Activated CD8-positive, alpha-beta memory T cell treated with anti-CD3 and anti-CD28 coated beads, Interleukin-2, amount 50 U/mL, for 4 hours (primary cell): Measurements from ENCODE around the gene PRCD.
"Not testable (repeated sequence)": the region's sequence is repeated elsewhere in the genome, so short reads cannot be mapped to it uniquely, and the experiment has no call there.

Source experiments
- DNase-seq: peaks from one replicate; pipeline ENCODE4 v3.0.0-alpha.2; 2020

The PRCD gene

DNA sequence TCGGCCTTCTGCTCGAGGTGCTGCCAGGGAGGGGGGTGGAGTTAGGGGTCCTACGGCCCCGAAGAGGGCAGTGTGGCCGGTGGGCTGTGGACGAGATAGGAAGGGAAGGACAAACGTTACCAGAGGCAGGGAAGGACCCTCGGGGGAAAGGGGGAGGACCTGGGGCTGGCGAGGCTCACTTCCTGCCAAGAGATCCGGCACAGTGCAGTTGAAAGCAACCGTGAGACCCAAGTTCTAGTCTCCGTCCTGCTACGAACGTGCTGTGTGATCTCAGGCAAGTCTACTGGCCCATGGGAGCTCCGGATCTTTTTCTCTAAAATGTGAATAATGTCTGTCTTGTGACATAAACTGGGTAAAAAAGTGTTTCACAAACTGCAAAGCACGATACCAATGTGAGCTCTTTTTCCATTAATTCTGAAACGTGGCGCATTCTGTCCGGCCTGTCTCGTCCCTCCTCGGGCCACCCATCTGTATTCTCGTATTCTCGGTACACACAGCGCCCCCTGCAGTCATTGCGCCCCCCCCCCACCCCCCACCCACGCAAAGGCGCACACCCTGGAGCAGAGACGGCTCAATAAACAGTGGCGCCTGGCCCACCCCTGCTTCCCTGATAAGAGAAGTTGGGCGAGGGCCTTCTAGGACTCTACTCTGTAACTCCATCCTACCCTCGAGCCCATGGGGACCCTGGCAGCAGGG, 11.2 kb upstream of the PRCD start:
- no peak for DNase-seq

DNA sequence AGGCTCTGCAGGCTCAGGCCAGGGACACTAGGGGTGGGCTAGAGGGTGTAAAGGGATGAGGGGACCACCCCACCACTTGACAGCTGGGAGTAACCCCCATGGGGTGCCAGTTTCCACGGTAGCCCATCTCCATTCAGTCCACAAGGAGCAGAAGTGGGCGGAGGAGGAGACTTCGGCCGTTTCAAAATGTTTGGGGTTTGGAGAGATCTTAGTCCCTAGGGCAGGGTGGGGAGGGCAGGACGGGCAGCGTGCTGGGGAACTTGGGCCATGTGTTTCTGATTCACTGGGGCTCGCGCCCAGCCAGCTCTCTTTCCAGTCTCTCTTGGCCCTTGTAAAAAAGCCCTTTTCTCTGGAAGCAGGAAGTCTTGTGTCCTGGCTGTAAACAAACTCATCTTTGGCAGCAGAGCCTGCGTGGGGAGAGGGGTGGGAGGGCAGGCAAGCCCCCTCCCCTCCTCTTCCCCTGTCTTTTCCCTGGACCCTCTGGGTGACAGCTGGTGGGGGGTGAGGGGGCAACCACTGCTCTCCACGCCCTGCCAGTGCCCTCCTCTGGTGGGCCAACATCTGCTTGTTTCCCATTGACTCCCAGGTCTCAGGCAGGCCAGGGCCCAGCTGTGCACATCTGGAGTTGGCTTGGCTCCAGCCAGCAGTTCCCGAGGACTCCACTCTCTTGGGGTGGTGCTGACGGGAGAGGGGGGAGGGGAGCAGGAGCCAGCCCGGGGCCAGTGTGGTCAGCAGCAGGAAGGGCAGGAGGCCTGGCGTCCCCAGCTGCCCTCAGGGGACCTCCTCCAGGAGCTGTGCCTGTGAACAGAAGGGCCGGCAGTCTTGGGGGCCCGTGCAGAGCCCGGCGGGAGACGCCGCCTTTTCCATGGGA, 10.4 kb upstream of the PRCD start:
- DNase-seq, result no peak

DNA sequence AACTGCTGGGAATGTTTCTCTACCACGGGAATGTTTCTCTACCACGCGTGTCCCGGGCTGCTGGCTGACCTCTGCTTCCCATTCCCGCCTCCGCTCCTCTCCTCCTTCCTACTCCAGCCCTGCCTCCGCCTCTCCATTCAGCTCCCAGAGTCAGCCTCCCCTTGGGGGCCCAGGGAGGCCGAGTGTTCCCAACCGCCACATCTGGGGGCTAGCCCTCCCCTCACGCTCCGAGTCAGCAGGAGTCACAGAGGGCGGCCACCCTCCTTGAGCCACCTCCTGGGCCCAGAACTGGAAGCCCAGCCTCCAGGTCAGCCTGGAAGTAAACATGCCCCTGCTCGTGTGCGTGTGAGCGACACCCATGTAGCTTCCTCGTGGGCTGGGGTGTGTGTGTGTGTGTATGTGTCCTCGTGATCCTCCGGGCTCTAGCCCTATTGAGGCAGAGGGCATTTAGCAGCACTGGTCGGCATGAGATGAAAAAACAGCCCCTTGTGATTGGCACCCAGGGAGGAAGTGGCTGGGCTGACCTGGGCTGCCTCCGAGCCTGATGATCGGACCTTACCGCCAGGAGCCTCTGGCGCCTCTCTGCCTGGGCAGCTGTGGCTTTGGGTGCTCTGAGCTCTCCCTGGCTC, 9.6 kb upstream of the PRCD start:
- no peak for DNase-seq

DNA sequence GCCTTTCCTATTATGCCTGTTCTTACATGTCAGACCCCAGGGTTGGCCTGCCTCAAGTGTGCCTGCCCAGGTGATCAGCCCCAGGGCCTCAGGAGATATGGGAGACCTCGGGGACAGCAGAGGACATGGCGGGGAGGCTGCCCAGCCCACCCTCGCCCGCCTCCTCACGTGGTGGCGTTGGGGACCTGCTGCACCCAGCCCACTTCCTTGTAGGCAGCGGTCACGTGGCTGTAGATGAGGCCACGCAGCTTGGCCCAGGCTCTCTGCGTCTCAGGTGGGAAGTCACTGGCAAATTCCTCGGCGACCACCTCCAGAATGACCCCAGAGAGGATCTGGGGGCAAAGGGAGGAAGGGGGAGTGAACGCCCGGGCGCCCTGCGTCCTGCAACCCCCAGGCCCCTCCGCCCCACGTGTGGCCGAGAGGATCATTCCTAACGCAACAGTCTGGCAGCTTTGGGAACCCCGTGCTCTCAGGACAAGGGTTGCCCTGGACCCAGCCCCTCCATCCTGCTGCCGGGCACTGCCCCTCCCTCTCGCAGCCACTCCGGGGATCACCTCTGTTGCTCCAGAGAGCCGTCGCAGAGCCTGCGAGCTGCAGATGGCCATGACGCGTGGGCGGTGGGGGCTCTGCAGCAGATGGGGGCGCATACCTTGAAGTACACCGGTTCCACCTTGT, 8.9 kb upstream of the PRCD start:
- no peak for DNase-seq

DNA sequence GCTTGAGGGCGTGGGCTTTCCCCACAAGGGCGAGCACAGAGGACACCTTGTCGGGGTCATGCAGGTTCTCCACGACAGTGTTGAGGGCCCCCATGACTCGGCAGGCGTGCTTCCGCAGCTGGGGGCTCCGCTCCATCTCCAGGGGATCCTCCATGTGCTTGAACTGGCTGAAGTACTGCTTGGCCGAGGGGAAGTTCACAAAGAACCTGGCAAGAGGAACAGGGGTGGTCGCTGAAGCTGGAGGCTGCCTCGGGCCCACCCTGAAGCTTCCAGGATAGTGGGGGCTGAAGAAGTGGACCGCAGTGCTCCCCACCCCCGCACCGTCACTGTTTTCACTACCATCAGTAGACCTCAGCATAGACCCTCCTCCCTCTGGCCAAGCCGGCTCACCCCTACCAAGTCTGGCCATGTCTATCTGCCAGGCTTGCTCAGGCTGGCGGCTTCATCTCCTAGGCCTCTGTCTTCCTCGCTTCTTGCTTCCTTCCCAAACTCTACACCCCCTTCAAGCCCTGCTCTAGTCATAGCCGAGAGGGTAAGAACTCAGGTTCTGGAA, 8.3 kb upstream of the PRCD start:
- DNase-seq, result no peak

DNA sequence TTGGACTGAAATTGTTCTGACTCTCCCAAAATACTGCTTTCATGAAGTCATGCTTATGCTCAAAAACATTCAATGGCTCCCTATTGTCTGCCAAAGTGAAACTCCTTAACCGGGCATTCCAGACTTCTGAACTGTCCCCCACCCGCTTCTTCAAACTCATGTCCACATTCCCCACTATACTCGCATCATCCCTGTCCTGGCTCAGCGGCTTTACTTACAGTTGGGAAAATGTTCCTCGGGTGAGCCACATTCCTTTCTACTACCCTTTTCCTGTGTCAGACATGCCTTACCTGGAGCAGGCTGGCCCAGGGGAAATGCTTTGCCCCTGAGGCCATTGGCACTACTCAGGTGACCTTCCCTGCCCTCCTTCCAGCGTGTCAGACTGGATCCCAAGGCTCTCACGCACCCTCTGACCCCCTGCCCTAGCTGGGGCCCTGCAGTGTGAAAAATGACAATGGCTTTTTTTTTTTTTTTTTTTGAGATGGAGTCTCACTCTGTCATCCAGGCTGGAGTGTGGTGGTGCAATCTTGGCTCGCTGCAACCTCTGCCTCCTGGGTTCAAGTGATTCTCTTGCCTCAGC, 7.7 kb upstream of the PRCD start:
- DNase-seq, result no peak

DNA sequence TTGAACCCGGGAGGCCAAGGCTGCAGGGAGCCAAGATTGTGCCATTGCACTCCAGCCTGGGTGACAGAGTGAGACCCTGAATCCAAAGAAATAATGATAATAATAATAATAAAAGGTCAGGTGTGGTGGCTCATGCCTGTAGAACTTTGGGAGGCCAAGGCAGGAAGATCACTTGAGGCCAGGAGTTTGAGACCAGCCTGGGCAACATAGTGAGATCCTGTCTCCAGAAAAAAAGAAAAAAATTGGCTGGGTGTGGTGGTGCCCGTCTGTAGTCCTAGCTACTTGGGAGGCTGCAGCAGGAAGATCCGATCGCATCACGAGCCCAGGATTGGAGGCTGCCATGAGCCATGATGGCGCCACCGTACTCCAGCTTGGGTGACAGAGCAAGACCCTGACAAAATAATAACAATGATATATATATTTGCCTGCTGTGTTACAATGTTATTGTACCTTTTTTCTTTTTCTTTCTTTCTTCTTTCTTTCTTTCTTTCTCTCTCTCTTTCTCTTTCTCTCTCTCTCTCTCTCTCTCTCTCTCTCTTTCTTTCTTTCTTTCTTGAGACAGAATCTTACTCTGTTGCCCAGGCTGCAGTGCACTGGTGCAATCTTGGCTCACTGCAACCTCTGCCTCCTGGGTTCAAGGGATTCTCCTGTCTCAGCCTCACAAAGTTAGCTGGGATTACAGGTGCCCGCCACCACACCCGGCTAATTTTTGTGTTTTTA, 6.0 kb upstream of the PRCD start:
- DNase-seq, result not testable (repeated sequence)

DNA sequence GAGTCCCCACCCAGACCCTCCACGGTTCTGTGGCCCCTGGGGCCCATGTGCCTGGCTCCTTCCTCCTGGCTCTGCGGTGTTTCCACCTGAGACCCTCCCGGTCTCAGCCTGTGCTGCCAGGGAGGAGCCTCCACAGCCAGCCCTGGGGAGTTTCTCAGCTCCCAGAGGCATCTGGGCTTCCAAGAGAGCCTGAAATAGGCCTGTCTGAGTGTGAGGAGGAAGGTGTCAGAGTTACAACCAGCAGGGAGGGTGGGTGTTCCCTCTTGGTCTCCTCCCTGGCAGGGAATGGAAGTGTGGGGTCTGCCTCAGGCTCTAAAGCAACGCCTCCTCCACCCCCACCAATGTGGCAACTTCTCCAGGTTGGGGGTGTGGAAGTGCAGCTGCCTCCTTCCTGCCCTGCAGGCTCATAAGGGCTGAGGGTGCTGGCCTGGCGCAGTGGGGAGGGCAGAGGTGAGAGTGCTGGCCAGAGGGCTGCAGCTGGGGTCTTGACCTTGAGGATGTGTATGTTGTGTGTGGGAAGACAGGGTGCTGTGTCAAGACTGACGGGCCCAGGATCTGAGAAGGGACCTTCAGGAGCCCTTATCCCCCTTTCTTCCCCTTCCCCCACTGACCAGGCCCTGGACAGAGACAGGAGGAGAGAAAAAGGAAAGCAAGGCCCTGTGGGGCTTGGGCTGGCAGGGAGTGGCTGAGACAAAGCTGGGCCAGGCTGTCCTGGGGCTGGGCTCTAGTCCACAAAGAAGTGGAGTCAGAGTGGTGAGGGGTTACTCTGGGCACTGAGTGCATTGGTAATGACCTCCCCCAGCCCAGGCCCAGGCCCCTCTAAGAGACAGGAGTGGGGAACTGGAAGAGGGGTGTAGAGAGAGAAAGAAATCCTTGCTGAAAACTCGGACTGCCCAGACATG, 4.8 kb upstream of the PRCD start:
- no peak for DNase-seq

DNA sequence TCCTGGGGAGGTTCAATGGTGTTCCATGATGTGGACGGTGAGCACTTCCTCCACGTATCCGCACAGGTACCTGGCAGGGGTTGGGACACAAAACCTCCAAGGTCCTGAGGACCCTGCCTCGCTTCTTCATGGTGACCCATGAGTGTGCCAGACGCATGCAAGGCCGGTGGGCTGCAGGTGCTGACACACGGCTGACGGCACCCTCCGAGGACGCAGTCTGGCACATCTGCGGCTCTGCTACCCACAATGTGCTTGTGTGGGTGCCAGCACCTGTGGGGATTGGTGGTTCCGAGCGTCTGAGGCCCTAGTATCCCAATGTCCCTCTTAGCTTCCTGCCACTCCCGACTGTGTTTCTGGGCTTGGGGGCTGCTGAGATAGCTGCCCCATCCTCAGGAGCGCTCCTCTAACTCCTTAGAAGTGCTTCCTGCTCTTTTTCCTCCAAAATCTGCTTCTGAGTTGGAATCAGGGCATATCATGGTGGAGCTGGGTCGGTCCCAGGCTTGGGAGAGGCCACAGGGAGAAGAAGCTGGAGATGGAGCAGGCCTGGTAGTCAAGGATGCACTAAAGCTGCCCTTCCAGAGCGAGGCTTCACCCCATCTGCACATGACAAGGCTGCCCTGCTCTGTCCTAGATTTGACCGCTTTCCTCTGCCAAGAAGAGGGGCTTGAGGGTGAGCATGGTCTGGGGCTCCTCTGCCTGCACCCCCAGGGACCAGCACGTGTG, 3.9 kb upstream of the PRCD start:
- DNase-seq, result no peak

DNA sequence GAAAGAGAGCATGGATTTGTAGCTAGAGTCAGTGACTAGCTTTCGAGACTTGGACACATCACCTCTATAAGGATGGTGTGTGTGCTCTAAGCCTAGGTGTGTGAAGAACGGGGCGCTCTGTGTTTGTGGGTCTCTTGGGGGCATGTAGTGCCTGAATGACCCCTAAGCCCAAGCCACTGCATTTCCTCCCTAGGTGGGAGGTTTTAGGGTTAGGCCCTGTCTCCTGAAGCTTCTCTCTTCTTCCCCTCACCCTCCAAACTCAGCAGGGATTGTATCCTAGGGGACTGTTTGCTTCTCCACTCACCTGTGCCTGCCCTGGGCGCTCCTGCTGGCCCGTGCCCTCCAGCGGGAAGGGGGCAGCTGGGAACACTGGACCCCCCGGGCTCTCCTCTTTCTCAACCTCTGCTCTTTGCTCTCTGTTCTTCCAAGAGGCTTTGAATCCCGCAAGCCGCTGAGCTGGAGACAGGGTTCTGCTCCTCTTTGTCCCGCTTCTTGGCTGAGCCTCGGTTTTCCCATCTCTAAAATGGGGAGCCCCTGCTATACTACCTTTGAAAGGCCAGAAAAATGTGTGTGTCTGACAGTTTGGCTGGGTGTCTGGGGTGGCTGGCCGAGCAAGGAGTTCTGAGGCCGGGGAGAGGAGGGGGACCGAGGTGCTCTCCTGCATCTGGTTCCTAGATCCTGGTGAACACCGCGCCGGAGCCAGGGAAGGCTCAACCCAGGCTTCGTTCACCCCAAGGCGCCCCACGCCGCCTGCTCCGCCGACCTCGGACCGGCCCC, 3.1 kb upstream of the PRCD start:
- no peak for DNase-seq

DNA sequence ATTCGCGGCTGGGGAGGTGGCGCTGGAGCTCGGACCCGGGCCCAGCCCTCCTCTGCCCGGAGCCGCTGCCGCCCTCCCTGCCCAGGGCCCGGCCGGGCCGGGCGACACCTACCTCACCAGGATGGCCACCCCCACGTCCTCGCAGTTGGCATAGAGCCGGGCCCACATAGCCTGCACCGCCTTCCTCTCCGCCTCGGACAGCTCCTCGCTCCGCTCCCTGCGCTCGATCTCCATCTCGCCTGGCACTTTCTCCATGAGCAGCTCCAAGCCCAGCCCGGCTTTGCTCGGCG, 2.6 kb upstream of the PRCD start:
- no peak for DNase-seq

DNA sequence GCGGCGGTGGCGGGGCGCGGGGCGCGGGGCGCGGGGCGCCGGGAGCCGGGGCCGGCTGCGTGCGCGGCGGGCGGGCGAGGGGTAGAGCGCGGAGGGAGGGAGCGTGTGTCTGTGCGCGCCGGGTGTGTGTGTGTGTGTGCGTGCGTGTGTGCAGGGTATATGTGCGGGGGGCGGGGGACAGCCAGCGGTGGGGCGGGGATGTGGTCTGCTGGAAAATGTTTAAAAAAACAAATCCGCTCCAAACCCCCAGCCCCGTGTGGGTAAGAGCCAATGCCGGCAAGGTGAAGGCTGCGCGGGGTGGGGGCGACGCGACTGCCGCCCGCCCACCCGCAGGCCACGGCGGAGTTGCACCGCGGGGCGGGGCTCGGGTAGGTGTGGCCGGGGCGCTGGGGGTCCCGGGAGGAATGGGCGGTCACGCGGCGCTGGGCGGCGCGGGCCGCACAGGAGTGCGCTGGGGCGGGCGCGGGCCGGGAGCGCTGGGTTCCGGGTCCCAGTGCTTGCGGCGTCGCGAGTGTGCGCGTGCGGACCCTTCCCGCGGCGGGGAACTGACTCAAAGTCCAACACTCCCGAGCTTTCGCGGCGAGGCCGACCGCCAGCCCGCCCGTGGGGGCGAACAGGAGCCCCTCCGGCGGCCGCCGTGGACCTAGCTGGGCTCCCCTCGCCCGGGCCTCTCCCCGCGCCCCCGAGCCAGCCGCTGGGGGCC, 2.1 kb upstream of the PRCD start, which contains the start of gene CYGB:
TSS of gene CYGB (minus strand) at position 132 of the 703 bp plus-strand sequence. CDS start 167 bp downstream, outside the sequence.
- DNase-seq, result no peak

DNA sequence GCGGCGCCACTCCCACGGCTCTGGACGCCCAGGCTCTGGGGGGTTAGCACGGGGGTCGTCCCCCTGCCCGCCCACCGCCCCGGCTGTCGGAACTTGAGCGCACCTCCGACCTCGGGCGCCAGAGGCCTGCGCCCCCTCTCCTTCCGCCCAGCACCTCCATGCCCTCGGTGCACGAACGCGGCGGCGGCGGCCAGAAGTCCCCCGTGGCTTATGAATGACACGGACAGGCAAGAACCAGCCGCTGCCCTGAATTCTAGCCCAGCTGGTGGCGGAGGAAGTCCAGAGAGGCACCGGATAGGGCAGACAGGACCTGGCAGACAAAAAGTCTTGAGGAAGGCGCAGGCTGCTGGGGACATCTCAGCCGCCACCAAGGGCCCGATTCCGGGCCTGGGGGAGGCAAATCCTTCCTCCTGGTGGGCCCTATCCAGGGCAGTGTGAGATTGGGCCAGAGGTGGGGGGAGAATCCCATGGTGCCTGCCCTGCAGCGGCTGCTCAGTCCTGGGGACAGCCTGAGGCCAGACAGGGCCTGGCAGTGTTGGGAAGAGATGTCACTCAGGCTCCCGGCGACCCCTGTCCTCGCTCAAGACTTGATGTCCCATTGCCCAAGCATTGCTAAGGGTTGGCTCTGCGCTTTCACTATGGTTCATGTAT, 1.4 kb upstream of the PRCD start:
- no peak for DNase-seq

DNA sequence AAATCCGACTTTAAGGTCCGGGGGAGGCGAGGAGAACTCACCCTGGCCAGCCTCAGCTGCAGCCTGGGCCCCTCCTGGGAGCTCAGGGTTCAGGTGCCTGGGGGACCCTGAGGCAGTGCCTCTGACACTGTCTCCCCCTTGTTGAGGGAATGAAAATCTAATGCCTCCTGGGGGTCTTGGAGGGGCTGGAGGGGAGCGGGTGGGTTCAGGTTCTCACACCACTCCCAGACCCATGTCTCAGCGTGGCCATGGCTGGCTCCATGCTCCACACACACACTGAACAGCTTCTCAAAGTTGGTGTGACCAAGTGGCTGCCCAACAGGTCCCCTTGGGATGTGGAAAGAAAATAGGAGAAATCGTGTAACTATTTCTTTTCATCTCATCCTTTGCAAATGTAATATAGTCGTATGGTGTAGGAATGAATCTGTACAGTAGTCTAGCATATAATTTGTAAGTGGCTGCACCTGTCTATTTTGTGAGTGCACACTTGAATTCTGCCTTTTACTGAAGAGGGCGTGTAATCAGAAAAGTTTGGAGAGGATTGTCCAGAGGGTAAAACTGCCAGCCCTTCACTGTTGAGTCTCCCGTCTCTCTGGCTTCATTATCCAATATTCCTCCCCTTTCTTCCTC, 788 bp upstream of the PRCD start:
- DNase-seq, result no peak

DNA sequence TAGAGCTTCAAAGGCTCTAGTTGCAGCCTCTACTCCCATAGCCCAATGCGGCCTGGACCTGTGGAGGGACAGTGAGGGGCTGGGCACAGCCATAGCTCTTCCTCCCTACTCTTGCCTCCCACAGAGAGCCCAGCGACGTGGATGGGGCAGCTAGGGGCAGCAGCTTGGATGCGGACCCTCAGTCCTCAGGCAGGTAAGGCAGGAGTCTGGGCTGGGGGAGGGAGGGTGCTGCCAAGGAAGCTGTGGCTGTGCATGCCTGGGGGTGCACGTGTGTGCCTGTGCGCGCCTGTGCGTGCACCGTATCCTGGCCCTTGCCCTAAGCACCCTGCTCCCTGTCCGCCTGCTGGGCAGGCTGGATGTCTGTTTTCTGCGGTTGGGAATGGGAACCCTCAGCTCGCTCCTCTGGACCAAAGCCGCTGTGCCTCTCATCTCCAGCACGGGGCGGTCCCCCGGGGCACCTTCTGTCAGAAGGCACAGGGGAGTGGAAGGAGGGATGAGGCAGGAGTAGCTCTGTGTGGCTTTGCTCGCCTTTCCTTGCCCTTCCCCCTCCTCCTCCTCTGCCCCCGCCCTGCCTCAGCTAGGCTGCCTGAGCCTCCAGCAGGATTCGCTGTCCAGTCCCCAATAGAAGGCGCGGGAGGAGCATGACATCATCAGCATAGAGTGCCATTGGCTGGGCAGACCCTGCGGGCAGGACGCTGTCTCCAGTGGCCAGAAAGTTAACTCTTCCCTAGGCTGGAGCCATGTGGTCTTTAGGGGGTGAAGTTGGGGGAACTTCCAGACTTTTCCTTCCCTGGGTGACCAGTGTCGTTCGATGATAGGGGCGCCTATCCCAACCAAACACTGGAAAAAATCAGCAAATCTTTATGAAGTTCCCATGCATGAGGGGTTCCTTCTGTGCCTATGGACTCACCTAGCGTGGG, 797 bp downstream of the PRCD start:
- DNase-seq, result no peak

DNA sequence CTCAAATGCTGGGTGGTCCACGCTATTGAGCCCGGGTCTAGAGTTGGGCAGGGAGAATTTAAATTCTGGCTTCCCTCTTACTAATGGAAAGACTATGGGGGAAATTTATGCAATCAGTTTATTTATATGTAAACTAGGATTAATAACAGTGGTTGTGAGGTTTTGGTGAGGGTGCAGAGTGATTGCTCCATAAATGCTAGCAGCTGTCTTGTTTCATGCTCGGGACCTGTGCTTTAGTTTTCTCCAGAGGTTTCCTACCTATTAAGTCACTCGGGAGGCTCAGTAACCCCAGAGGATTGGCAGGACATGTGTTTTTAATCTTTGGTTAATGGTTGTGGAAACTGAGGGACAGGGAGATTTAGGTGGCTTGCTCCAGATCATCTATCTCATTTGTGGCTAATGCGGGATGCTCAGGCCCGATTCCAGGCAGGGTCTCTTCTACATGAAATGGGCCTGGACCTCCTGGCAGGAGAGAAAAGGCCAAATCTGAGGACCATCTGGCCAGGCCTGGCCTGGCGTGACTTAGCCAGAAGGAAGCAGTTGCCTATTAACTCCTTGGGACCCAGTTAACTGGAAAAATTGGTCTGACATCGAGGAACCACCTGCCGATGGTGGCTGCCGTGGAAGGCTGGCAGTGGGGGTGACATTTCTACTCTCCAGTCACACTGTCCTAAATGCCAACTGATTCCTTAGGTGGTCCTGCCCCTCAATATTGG, 2.1 kb downstream of the PRCD start:
- DNase-seq, result no peak
